GM18907 (cell line): ENCODE results near the gene IL1RAPL2.
"Not testable (repeated sequence)": the region's sequence is repeated elsewhere in the genome, so short reads cannot be mapped to it uniquely, and the experiment has no call there.

ENCODE experiments used
- ATAC-seq: cut with Tn5 transposase; IDR thresholded peaks from one replicate; pipeline ENCODE4 v1.9.1; 2021; ENCODE audit warnings: mild to moderate bottlenecking, moderate library complexity; ENCODE audit not compliant: unreplicated experiment

IL1RAPL2 gene

GRCh38 chrX:105134273-105134672 lies 568.3 kb downstream of the IL1RAPL2 start:
- no peak for ATAC-seq

GRCh38 chrX:105136786-105137185 lies 570.8 kb downstream of the IL1RAPL2 start:
- ATAC-seq = no peak

GRCh38 chrX:105150036-105150435 lies 584.0 kb downstream of the IL1RAPL2 start:
- ATAC-seq = no peak

GRCh38 chrX:105150557-105150956 lies 584.6 kb downstream of the IL1RAPL2 start:
- no peak for ATAC-seq

- ATAC-seq = no peak
Observed at GRCh38 chrX:105167233-105167632, 601.2 kb downstream of the IL1RAPL2 start.

GRCh38 chrX:105168577-105168976 lies 602.6 kb downstream of the IL1RAPL2 start:
- no peak for ATAC-seq

GRCh38 chrX:105173071-105173470 lies 607.1 kb downstream of the IL1RAPL2 start:
- ATAC-seq = no peak

- no peak for ATAC-seq
Observed at GRCh38 chrX:105179644-105180043, 613.6 kb downstream of the IL1RAPL2 start.

- no peak for ATAC-seq
Observed at GRCh38 chrX:105189093-105189492, 623.1 kb downstream of the IL1RAPL2 start.

GRCh38 chrX:105190252-105190853 lies 624.4 kb downstream of the IL1RAPL2 start:
- ATAC-seq = no peak

- no peak for ATAC-seq
Observed at GRCh38 chrX:105191878-105192277, 625.9 kb downstream of the IL1RAPL2 start.

GRCh38 chrX:105209406-105209805 lies 643.4 kb downstream of the IL1RAPL2 start:
- no peak for ATAC-seq

GRCh38 chrX:105210258-105210657 lies 644.3 kb downstream of the IL1RAPL2 start:
- no peak for ATAC-seq

- no peak for ATAC-seq
Observed at GRCh38 chrX:105211066-105211575, 645.1 kb downstream of the IL1RAPL2 start.

GRCh38 chrX:105219454-105220401 lies 653.7 kb downstream of the IL1RAPL2 start:
- ATAC-seq = no peak

- no peak for ATAC-seq
Observed at GRCh38 chrX:105220636-105221035, 654.6 kb downstream of the IL1RAPL2 start, which contains the start of gene TEX13A. TSS of gene TEX13A (minus strand) at chrX:105220694. CDS start at chrX:105220397, 297 bp downstream.

- ATAC-seq = no peak
Observed at GRCh38 chrX:105221374-105221773, 655.4 kb downstream of the IL1RAPL2 start.

GRCh38 chrX:105226499-105226898 lies 660.5 kb downstream of the IL1RAPL2 start:
- no peak for ATAC-seq

GRCh38 chrX:105228602-105229001 lies 662.6 kb downstream of the IL1RAPL2 start:
- no peak for ATAC-seq

GRCh38 chrX:105229146-105229545 lies 663.1 kb downstream of the IL1RAPL2 start:
- no peak for ATAC-seq

GRCh38 chrX:105237407-105237806 lies 671.4 kb downstream of the IL1RAPL2 start:
- not testable (repeated sequence) for ATAC-seq

- no peak for ATAC-seq
Observed at GRCh38 chrX:105241056-105241455, 675.1 kb downstream of the IL1RAPL2 start.
